GM12892 (cell line): ENCODE measurements around the gene CACNA1B.
"Not testable (repeated sequence)": the region's sequence is repeated elsewhere in the genome, so short reads cannot be mapped to it uniquely, and the experiment has no call there.

ENCODE experiments used
- POLR2A ChIP-seq: IDR thresholded peaks from 2 replicates; pipeline ENCODE4 v1.6.1; 2011; ENCODE audit warnings: low read depth, low read length, control low read depth
- POLR2AphosphoS5 ChIP-seq: IDR thresholded peaks from 2 replicates; pipeline ENCODE4 v1.6.1; 2011; ENCODE audit warnings: low read depth, low read length, control low read depth

DNA sequence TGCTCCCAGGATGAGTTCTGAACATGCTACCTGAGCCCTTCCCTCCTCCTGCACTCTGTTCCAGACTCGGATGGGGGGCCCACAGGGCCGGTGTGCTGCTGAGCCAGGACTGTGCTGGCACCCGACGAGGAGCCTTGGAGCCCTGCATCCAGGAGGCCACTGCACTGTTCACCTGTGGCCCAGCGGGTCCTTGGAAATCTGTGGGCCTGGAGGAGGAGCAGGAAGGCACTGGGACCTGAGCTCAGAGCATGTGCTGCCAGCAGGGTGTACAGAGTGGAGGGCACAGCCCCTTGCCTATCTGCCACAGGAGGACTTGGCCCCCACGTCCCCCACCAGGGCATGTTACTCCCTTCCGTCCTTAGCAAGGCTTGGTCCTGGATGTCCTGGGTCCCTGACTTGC, 265.9 kb downstream of the CACNA1B start:
- TF ChIP-seq POLR2AphosphoS5, POLR2A: not testable (repeated sequence)
